Endothelial cell of hepatic sinusoid (primary cell): ENCODE results near the gene PPP1R3C.

Experiments
- in situ Hi-C: cut with HindIII; loops from 2 replicates; pipeline ENCODE4 v1.10.0; 2017; ENCODE audit warnings: low sequenced_read_pairs

PPP1R3C gene

DNA sequence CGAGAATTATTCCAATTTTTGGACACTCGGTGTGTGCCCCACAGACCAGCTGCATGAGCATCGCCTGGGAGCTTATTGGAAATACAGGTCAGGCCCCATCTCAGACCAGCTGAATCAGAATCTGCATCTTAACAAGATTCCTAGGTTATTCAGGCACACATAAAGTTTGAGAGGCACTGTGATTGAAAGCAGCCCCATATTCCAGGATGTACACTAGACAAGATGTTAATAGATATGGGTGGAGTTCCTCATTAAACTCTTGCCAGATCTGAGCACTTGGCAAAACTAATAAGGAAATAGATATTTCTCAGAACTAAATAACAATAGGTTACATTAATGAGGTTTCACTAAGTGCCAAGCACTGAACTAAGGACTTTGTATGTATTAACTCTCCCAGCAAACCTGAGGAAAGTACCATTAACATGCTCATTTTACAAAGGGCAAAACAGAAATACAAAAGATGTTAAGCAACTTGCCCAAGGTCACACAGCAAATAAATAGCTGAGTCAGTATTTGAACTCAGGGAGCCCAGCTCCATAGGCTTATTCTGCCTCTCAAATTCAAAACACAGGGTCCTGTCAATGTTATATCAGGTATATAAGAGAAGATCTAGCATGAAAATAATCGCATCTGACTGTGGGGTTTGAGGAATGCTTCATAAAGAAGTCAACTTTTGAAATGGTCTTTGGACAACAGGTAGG lies 29.9 kb downstream of the PPP1R3C start:
- in situ Hi-C loops, result no loop called here

DNA sequence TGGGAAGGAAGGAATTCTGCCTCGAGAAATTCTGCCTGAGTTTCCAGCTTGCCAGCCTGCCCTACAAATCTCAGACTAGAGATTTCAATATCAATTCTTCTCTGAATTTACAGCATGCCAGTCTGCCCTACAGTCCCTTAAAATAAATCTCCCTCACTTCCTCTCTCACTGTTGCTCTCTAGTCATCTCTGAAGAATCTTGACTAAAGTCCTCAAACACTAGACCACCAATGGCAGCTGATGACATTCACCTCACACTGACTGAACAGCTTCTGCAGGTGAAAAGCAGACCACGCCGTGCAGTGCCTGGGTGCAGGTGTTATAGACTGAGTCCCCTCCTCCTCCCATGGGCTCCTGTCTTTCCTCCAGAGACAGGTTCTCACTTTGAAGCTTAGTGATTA lies 30.4 kb downstream of the PPP1R3C start:
- in situ Hi-C loops, result no loop called here

DNA sequence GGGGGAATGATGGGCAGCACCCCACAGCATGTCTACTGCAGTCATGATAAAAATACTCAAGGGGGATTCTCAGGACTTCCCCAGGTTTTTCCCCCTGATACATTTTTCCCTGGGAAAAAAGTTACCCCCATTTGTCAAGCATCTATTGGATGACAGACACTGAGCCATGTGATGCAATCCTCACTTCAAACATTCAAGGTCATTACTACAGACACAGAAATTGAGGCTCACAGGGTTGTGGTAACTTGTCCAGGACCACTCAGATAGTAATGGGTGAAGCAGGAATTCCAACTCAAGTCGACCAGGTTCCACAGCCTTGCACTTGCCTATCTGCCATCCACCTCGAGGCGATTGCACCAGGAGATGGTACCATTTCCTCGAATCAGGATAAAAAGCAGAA lies 31.7 kb downstream of the PPP1R3C start:
- in situ Hi-C loops, result no loop called here

DNA sequence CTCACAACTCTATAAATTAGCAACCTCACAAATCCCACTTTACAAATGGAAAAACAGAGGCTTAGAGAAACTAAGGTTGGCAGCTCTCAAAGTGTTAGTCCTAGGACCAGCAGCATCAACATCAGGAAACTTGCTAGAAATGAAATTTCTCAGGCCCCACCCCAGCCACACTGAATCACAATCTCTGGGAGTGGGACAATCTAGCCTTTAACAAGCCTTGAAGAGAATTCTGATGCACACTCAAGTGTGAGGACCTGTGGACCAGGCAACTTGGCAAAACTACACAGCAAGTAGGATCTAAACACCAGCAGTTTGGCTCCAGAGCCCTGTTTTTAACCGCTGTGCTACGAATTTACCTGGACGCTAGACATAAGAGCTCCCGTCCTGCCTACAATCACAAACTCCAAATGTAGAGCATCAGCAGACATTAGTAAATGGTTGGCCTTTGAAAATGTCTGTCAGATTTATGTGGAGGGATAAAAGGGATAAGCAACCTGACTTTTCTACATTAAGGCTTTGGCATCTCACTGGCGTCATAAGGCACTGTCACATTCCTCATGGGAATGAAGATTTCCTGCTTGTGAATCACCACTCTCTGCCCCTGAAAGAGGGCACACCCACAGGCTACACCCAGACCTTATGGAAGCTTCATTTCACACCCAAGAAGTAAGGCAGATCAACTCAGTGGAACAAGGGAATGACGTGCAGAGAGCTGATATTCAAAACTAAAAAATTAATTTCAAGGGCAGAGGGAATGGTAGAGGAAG lies 34.5 kb downstream of the PPP1R3C start:
- in situ Hi-C loops, result loop anchor here (5.0 kb wide), 1 partner anchor 94 kb away; no protein-coding TSS in a partner anchor

DNA sequence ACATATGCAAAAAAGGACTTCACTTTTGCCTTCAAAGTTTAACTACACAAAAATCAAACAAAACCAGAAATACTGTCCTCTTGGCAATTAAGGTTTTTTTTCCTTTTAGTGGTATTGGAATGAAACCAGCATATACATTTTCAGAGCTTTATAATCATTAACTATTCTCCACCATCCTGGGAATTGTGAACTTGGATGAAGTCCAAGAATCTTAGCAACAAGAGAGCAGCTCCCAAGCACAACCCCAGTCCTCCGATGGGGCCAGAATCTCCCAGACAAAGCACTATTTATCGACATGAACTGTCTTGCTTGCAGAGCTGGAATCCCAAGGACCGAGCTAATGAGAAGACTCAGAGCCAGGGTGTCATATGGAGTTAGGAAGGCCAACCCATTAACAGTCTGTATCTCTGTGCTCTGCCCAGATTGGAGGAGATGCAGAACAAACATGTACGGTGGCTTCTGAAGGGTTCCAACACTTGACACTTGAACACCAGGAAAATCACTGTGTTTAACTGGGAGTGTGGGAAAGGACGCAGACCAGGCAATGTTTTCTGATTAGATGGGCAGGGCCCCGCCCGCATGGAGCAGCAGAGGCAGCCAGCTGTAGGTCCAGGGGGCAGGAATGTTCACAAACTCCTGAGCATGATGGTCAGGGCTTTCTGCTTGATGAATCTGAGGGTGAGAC lies 35.5 kb downstream of the PPP1R3C start:
- in situ Hi-C loops, result loop anchor here (5.0 kb wide), 1 partner anchor 95 kb away; no protein-coding TSS in a partner anchor

DNA sequence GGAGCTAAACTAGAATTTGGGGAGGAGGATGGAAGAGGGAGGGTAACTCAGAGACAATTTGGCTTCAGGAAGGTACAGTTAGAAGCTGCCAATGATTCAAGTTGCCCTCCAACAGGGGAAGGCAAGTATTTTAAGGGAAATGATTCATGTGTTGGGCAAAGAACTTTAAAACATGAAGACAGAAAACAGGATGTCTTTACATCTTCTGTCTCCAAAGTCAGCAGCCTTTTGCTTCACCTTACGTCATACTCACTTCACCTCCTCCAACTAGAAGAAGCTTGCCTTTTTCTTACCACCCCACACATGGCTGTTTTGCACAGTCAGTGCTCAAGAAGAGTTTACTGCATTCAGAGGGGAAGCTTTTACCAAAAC lies 36.1 kb downstream of the PPP1R3C start:
- in situ Hi-C loops, result loop anchor here (5.0 kb wide), 1 partner anchor 95 kb away; no protein-coding TSS in a partner anchor

DNA sequence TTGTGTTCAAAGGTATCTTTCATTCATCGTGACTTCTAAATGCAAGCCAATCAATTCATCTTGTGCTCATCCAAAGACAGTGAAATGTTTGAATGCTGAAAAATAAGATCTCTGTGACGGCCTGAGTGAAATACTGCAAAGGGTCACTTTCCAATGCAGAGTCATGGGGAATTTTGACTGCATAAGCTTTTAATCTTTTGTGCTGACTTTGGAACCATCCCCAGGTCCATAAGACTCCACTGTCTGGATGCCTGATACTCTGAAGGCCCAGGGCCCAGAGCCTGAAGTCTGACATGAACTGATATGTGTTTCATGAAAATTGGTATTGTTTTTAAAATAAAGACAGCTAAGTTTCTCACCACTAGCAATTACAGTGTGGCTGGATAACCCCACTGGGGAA lies 39.0 kb downstream of the PPP1R3C start:
- in situ Hi-C loops, result no loop called here

DNA sequence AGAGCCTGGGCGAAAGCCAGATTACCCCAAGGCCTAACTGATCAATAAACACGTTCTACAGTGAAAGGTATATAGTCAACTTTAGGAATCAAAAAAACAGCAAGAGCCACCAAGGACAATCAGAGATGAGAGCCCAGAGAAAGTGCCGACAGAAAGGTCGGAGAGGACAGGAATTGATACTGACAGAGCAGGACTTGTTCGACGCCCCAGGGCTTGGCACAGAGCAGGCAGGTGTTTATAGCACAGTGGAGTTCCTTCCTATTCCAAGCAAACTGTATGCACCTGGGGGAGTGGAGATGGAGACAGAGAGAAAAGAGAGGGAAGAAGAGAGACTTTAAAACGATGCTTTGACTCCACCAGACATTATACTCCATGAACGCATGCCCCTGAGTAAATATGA lies 39.5 kb downstream of the PPP1R3C start:
- in situ Hi-C loops, result no loop called here

DNA sequence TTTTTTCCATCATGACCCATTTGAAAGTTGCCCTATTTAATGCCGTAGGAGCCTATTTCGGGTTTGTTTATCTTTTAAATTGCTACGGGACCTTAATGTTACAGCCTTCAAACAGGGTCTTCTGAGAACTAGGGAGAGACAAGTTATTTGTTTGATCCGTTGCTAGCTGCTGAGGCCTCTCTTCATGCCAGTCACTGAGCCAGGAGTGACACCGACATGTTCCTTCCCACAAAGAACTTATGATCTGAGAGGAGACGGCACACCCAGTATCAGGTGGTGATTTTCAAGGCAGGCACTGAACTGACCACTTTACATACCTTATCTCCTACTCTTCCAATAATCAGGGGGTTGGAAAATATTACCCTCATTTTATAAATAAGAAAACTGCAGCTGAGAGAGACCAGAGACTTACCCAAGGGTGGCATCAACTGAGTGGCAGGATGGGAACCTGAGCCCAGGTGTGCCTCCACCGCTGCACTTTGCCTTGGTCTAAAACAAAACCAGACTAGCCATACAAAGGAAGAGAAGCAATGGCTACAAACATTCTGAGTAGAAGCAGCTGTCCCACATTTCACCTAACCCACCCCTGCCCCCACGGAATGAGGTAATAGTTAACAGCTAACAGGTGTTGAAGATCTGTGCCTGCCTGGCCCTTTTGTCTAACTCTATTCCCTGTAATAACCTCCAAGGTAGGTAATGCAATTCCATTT lies 40.5 kb downstream of the PPP1R3C start:
- in situ Hi-C loops, result no loop called here

DNA sequence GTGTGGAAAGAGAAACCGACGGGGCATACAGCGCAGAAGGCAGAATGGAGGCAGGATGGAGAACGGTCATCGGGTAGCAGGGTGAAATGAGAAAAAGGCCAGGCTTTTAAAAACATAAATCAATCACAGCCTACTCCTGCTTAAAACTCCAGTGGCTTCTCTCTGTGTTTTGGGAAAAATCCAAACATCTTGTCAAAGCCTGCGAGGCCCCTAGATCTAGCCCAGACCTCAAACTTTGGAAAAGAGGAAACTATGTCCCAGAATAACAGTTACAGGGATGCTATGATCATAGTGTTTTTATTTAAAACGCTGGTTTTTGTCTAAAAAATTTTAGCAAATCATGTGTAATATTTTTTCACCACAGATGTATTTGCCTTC lies 41.1 kb downstream of the PPP1R3C start:
- in situ Hi-C loops, result no loop called here

DNA sequence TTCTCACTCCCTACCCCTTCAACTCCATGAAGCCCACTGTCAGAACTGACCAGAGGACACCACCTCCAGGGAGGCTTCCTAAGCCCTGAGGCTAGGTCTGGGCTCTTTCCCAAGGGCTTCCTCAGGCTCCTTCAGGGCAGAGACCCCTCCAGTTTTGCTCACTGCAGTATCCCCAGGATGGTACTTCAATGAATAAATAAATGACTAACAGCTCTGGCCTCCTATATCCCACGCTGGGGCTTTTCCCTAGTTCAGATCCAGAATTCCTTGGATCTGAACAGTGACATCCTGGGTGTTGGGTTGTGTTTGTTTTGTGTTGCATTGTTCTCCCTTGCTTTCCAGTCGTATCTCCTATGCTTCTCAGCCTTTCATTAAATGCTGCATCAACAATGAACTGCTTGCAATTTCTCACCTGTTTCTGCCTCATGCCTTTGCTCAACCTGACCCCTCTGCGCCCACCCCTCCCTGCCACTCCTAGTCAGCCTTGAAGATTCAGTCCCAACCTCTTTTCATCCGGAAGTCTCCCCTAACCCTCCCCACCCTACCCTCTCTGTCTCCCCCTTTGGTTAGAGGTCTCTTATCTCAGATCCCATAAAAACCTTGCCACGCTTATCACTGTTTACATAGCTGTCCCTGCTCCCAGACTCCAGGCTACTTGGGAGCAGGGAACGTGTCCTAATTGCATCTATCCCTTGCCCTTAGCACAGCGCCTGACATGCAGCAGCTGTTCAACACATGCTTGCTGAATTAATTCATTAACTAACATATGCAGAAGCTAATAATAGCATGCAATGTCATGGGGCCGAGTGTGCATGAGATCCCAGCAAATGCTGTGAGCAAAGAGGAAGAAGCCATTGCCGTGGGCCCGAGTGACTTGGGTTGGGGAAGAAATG lies 41.7 kb downstream of the PPP1R3C start:
- in situ Hi-C loops, result no loop called here

DNA sequence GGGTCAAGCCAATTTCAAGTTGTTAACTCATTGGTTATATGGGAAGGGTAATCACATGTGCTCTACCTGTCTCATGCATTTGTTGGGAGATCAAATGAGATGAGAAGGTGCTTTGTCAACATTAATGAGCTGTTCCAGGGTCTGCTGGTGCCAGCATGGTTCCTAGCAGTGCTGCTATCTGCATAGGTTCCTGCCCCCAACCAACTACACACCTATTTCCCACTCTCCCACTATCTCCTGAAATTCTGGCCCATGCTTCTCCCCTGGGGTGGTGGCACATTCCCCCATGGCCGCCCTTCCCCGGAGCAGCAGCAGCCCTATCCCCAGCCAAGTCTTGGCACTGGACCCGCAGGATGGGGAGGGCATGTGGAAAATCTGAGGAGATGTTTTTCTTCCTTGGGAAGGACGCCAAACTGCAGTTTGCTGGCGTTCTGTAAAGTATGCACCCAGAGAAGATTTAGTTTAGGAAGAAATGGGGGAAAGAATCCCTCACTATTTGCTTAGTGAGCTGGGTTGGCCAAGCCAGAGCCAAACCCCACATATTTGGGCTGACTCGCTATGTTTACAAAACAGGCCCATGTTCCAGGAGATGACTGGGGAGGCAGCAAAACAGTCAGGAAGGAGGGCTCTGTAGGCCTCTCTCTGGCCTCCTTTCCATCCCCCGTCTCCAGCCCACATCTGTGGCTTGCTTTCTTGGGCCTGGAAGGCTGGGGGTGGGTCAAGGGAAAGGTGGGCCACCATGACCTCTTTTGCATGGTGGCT lies 42.5 kb downstream of the PPP1R3C start:
- in situ Hi-C loops, result no loop called here

DNA sequence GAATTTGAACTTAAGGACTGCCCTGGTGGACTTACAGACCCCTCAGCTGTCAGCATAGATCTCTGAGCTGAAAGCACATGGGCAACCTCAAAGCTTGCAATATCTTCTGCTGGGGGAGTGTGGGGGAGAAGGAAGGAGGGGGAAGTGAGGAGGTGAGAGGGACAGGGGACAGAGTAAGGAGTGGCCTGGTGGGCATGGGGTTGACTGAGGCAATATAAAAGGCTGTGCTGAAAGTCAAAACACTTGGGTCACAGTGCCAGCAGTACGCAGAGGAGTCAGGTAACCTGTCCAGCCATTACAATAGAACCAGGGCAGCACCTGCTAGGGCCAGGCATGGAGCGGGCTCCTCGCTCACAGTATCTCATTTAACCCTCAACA lies 43.2 kb downstream of the PPP1R3C start:
- in situ Hi-C loops, result no loop called here

DNA sequence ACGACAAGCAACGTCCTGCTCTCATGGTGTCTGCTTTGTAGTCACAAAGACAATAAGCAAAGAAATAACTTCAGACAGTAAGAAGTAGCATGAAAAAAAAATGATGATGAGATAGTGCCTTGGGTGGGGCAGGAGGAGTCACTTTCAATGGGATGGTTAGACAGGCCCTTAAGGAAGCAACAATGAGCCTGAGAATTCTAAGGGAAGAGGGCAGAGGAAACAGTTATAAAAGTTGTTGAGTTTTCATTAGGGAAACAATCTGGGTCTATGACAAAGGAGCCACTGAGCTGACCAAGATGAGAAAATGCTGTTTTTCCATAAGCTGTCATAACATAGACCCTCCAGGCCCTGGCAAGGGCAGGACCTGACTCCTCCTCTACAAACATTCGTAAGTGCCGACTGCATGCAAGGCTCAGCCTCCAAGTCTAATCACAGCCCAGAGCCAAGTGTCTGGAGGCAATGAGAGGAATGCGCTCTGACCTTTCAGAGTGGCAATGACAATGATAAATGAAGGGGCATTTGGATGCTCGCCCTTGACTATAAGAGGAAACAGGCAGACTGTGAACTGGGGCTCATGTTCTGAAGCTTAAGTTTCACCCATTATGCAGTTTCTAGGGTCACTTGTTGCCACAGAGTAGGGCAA lies 43.7 kb downstream of the PPP1R3C start:
- in situ Hi-C loops, result no loop called here

DNA sequence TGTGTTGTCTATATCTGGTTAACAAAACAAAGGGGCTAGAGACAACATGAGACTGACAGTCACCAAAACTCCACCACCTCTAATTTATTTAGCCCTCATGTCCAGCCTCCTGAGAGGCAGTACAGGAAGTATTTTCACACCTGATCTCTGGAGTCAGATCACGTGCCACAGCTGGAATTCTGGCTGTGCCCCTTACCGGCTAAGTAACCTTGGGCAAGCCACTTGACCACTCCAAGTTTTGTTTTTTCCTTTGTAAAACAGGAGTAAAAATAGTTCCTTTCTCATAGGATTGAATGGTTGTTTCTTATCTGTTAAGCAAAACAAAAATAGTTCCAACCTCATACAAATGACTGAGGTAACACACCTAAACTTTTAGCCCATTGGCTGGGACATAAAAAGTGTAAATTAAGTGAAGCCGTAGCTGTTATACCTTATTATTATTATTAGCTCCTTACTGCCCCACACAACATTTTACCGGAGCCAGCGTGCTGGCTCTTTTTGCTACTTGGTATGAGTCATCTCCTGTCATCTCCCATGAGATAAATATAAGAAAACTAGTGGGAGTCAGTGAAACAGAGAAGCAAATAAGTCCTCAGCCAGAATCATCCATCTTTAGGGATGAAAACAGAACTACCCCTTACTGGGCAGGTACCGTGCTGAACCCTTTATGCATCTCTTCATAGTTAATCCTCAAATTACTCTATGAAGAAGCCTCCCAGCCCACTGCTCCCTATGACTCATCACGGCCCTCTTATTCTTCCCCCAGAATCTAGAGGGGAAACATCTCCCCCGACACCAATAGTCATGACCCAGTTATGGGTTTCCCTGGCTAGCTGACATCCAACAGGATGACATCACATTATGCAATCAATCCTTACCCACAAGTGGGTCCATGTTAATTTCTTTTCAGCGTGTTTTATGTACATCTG lies 44.9 kb downstream of the PPP1R3C start:
- in situ Hi-C loops, result no loop called here

DNA sequence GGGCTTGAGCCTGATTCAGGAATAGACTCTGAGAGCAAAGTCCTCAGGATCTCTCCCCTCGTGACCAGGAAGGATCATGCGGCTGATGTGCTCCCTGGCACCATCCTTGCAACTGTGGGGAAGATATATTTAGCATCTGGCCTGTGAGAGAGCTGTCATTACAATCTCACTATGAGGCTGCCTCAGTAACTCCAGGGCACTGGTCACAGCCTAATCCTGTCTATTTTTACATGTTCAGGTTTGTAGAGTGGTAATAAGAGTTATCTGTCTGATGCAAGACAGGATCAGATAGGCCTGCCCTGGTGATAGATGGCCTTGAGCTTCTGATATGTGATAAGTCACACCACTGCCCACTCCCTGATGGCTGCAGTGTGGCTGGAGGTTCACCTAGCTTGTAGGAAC lies 50.7 kb downstream of the PPP1R3C start:
- in situ Hi-C loops, result no loop called here

DNA sequence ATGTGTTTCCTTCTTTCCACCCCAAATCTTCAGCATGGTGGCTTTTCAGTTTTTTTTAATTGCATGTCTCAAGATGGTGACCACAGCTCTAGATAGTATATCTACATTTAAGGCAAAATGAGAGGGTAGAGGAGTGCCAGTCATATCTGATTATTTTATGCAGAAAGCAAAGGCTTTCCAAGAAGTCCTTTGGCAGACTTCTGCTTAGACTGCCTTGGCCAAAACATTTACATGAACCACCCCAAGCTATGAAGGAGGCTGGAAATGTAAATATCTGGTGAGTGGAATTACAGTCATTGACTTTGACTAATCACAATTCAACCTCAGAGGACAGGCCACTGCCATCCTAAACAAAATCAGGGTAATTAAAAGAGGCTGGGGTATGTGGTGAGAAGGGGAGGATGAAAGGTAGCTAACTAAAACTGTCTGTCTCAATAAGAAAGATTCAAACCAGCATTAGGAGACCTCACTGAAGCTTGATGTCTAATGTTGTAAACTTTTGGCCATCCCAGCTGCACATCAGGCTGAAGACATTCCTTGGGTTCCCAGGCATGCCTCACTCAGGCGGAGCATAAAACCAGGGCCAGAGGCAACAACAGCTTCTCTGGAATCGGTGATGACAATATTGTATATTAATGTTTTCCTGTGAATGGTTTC lies 53.4 kb downstream of the PPP1R3C start:
- in situ Hi-C loops, result no loop called here
